PC-3 (cell line): Measurements from ENCODE around the gene NCF4. TPM values are rescaled to one million over a fixed set of nuclear protein-coding genes. Genes with fewer than 3 reads are reported as not detected.

Experiments
- ATAC-seq: fragments of 200-7000 bp; cut with Tn5 transposase; 2 replicates; pipeline ENCODE4 v1.9.1; 2020; ENCODE audit warnings: mild to moderate bottlenecking, moderate library complexity
- BruUV-seq: library from RNA; stranded (reverse); fragments of 400-500 nt; replicated peaks from 2 replicates; lab custom pipeline; 2021; lab: Mats Ljungman, UMichigan
- CTCF ChIA-PET: fragments of 300-600 bp; sonication (Branson Sonifier 250); formaldehyde crosslinking; loops from one replicate; lab custom pipeline; 2022; ENCODE audit warnings: antibody characterized with exemption; lab: Charles Lee
- POLR2A ChIA-PET: fragments of 300-600 bp; sonication (Branson Sonifier 250); formaldehyde crosslinking; loops from one replicate; lab custom pipeline; 2022; ENCODE audit warnings: antibody characterized with exemption; ENCODE audit not compliant: unreplicated experiment; lab: Charles Lee
- DNase-seq: peaks from one replicate; pipeline ENCODE4 v3.0.0-alpha.2; 2015
- H2AFZ ChIP-seq: fragments of 300-600 bp; sonication (generic); 2 replicates; pipeline ENCODE4 v1.6.0; 2016; ENCODE audit warnings: antibody characterized with exemption, low read length
- H3F3A ChIP-seq: fragments of 300-600 bp; sonication (generic); one replicate; pipeline ENCODE4 v1.6.0; 2017; ENCODE audit warnings: antibody characterized with exemption, low read length, control low read depth, mild to moderate bottlenecking; ENCODE audit not compliant: unreplicated experiment
- H3K27ac ChIP-seq: fragments of 300-600 bp; sonication (generic); 2 replicates; pipeline ENCODE4 v1.5.1; 2016; ENCODE audit warnings: mild to moderate bottlenecking, low read length
- H3K27me3 ChIP-seq: fragments of 300-600 bp; sonication (generic); 2 replicates; pipeline ENCODE4 v1.6.1; 2016; ENCODE audit warnings: low read length, mixed read lengths
- H3K36me3 ChIP-seq: fragments of 300-600 bp; sonication (generic); 2 replicates; pipeline ENCODE4 v1.6.1; 2016; ENCODE audit warnings: low read depth, mixed run types, low read length, mixed read lengths
- H3K4me1 ChIP-seq: fragments of 300-600 bp; sonication (generic); 2 replicates; pipeline ENCODE4 v1.5.1; 2016; ENCODE audit warnings: low read length; ENCODE audit not compliant: insufficient read depth
- H3K4me2 ChIP-seq: fragments of 300-600 bp; sonication (generic); 2 replicates; pipeline ENCODE4 v1.6.0; 2016; ENCODE audit warnings: low read length
- H3K4me3 ChIP-seq: fragments of 300-600 bp; sonication (generic); 2 replicates; pipeline ENCODE4 v1.5.1; 2016; ENCODE audit warnings: mild to moderate bottlenecking, low read length, mixed read lengths
- H3K79me2 ChIP-seq: fragments of 300-600 bp; sonication (generic); 2 replicates; pipeline ENCODE4 v1.6.1; 2017; ENCODE audit warnings: low read length, mixed read lengths
- H3K9ac ChIP-seq: fragments of 300-600 bp; sonication (generic); 2 replicates; pipeline ENCODE4 v1.6.0; 2016; ENCODE audit warnings: mild to moderate bottlenecking, low read length
- H3K9me2 ChIP-seq: fragments of 300-600 bp; sonication (generic); replicated peaks from 2 replicates; pipeline ENCODE4 v1.6.1; 2016; ENCODE audit warnings: mixed run types, low read length, mixed read lengths
- H3K9me3 ChIP-seq: fragments of 300-600 bp; sonication (generic); 2 replicates; pipeline ENCODE4 v1.6.1; 2016; ENCODE audit warnings: low read length, mixed read lengths
- H4K20me1 ChIP-seq: fragments of 300-600 bp; sonication (generic); 2 replicates; pipeline ENCODE4 v1.6.1; 2016; ENCODE audit warnings: low read length, mixed read lengths
- CTCF ChIP-seq: fragments of 300-600 bp; sonication (generic); conservative IDR thresholded peaks from 2 replicates; pipeline ENCODE4 v1.5.1; 2017; ENCODE audit warnings: antibody characterized with exemption, low read depth, mild to moderate bottlenecking, low read length
- EZH2 ChIP-seq: fragments of 300-600 bp; sonication (generic); IDR thresholded peaks from one replicate; pipeline ENCODE4 v1.6.1; 2017; ENCODE audit warnings: antibody characterized with exemption, mild to moderate bottlenecking, low read length; ENCODE audit not compliant: unreplicated experiment
- EZH2phosphoT487 ChIP-seq: fragments of 300-600 bp; sonication (generic); IDR thresholded peaks from 2 replicates; pipeline ENCODE4 v1.6.1; 2018; ENCODE audit warnings: mild to moderate bottlenecking, antibody characterized with exemption, low read length, borderline replicate concordance
- intact Hi-C: fragments of 100-400 bp; cut with micrococcal nuclease; formaldehyde crosslinking; loops from 2 replicates; pipeline ENCODE4 v1.9.0; 2023
- total RNA-seq: library from RNA; depleted of rRNA; stranded (reverse); fragments of >200 nt; gene quantifications from 2 replicates; pipeline ENCODE4 v1.2.3, GENCODE V29; 2014

Gene NCF4
- total RNA-seq, 1 experiment from 2014 or later: 0.47 TPM

- Histone ChIP-seq H3K27ac (no peak overlapping the region), H3K36me3 (no peaks in the 10 kb centered on the region), H3K9ac (no peak overlapping the region), H2AFZ (no peak overlapping the region), H3K9me2 (no peaks in the 10 kb centered on the region), H3K27me3 (peaks cover 7% of the 10 kb centered on the region; the same call in 1 of the 2 replicates), H3K9me3 (0 out of 2 replicates have a peak, but pooled peaks cover 6% of the 10 kb centered on the region), H3K4me2 (no peak overlapping the region), H3K4me3 (no peak overlapping the region), H4K20me1 (no peaks in the 10 kb centered on the region), H3K79me2 (no peaks in the 10 kb centered on the region), H3K4me1 (no peaks in the 10 kb centered on the region), H3F3A (no peaks in the 10 kb centered on the region)
- DNase-seq (no peak), ATAC-seq (no peak)
- POLR2A ChIA-PET: no interaction called here
- intact Hi-C loops: no loop called here
- CTCF ChIA-PET: no interaction called here
- TF ChIP-seq CTCF (no peak), EZH2phosphoT487 (no peak)
- BruUV-seq: no TSS peak
These were observed 20.9 kb downstream of the NCF4 start for GRCh38 chr22:36881504-36882245.

- Histone ChIP-seq H3K4me2 (no peak overlapping the region), H3K79me2 (no peaks in the 10 kb centered on the region), H3F3A (no peaks in the 10 kb centered on the region), H3K27ac (no peak overlapping the region), H3K4me1 (no peaks in the 10 kb centered on the region), H3K36me3 (no peaks in the 10 kb centered on the region), H3K9me3 (0 out of 2 replicates have a peak, but pooled peaks cover 6% of the 10 kb centered on the region), H2AFZ (no peak overlapping the region), H3K4me3 (no peak overlapping the region), H3K9ac (no peak overlapping the region), H4K20me1 (no peaks in the 10 kb centered on the region), H3K27me3 (no peaks in the 10 kb centered on the region), H3K9me2 (no peaks in the 10 kb centered on the region)
- no TSS peak for BruUV-seq
- CTCF ChIA-PET: interaction anchor here (0.6 kb wide), 1 partner anchor 135 kb away, joined by 4 read pairs; the partner anchor contains the start of genes MPST and TST
- no peak for DNase-seq
- POLR2A ChIA-PET: no interaction called here
- ATAC-seq: no peak
- intact Hi-C loops: no loop called here
- TF ChIP-seq EZH2: no peak
- TF ChIP-seq EZH2phosphoT487: no peak
- no peak for TF ChIP-seq CTCF
These were observed 23.7 kb downstream of the NCF4 start for GRCh38 chr22:36884349-36885158.
